CD4-positive, alpha-beta T cell treated with Interferon alpha-2 for 1 hour (primary cell): Measurements from ENCODE around the gene IQGAP3.

Experiments used
- DNase-seq, 2 donors: peaks; one replicate each; pipeline ENCODE4 v3.0.0-alpha.2; 2020 to 2022

Gene IQGAP3

DNA sequence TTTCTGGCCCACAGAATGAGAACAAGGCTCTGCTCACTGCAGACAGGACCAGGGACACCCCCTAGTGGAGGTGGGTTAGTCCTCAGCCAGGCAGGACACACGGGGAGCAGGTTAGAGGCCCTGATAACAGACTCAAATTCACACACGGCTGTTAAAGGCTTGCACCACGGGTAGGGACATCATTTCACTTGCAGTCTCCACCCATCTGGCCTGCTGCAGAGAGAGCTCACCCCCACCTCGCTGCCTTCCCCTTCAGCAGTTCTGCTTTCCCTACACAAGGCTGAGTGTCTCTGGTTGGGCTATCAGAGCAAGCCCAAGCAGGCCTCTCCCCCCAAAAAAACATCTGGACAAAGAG is 92.4 kb downstream of the IQGAP3 start:
- no peak for DNase-seq

- DNase-seq = no peak
Measured at GRCh38 chr1:156479093-156480015, 93.0 kb downstream of the IQGAP3 start.

GRCh38 chr1:156478250-156478627 is 94.1 kb downstream of the IQGAP3 start:
- no peak for DNase-seq

DNA sequence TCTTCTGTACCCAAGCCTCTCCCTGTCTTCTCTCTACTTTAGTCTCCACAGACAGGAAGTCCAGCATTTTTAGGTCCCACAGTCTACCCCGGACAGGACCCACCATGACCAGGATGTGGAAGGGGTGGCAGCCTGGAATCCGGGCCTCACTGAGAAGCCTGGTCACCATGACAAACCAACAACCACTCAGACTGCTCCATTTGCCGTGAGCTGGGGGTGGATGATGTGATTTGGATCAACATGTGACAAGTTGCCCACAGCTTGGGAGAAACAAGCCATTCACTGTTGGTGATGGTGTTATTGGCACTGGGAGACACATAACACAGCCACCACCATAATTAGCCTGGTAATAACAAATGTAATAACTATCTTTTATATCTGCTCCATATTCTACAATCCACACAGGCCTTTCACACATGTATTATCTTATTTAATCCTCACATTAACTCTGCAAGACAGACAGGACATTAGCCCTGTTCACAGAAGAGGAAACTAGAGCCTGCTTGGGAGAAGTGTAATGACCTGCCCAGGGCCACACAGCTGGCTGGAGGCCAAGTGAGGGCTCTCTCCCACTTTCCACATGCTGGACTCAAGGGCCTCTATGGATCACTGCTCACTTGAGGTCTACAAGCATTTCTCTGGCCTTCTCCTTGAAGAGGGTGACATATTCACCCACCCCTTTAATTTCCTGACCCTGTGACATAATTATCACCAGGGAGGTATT is 94.7 kb downstream of the IQGAP3 start:
- no peak for DNase-seq

DNA sequence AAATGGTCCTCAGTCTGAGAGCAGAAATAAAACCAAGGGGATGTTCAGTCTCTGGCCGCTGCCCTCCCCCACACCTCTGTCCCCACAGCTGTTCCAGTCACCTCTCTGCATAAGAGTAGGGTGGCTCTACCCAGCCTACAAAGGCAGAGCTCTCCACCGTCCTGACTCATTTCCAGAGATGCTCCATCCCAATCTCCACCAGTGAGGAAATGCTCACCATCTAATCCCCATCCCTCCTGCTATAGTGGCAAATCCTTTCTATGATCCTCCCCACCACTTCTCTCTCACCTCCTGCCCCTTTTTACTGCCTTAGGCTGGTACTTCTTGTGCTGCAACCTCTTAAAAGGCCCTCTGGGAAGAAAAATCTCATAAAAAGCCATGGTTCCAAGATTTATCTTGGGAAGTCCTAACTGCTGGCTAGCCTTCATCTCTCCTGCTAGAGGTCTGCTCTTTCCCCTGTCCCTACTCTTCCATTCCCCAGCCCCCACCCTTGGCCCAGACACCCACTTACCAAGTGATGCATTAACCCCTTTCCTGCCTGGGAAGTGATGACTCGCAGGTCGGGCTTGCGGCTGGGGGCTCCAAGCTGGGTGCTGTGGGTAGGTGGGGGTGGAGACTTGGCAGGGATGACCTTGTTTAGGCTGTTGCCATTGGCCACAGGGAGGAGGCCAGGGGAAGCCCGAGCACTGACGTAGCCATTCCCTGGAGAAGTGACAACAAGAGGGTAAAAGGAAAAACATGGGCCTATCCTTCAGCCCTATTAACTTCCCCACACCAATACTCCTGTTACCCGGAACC is 95.7 kb downstream of the IQGAP3 start:
- no peak for DNase-seq

- DNase-seq = no peak
Measured at GRCh38 chr1:156475568-156476500, 96.5 kb downstream of the IQGAP3 start.
